Thoracic aorta (tissue), 2 donors: Measurements from ENCODE around the gene EMID1. TPM values are rescaled to one million over a fixed set of nuclear protein-coding genes. Genes with fewer than 3 reads are reported as not detected.

Experiments used
- ATAC-seq: fragments of 150-250 bp; one replicate; pipeline ENCODE4 v1.8.0; 2017; ENCODE audit warnings: low read depth; ENCODE audit not compliant: insufficient number of reproducible peaks, low FRiP score
- DNase-seq: peaks from one replicate; pipeline ENCODE4 v3.0.0-alpha.2; 2020; ENCODE audit warnings: low spot score
- H3K27ac ChIP-seq, 2 donors: fragments of 200-600 bp; sonication (generic); 1 replicate in 1 of 2; 2 replicates in 1 of 2; pipeline ENCODE4 v1.5.1; 2016; ENCODE audit warnings: mild to moderate bottlenecking in 2 of 2, moderate library complexity in 2 of 2
- H3K27me3 ChIP-seq: fragments of 200-600 bp; sonication (generic); replicated peaks from 2 replicates; pipeline ENCODE4 v1.6.0; 2016; ENCODE audit warnings: mild to moderate bottlenecking; ENCODE audit not compliant: insufficient read depth
- H3K36me3 ChIP-seq: fragments of 200-600 bp; sonication (generic); one replicate; pipeline ENCODE4 v1.5.1; 2016
- H3K4me1 ChIP-seq, 2 donors: fragments of 200-600 bp; sonication (generic); 1 replicate in 1 of 2; 2 replicates in 1 of 2; pipeline versions ENCODE4 v1.5.1 to v1.6.0; 2016; ENCODE audit warnings: low read depth in 2 of 2, mild to moderate bottlenecking in 1 of 2; ENCODE audit not compliant: control insufficient read depth in 1 of 2
- H3K4me3 ChIP-seq: fragments of 200-600 bp; sonication (generic); 2 replicates; pipeline ENCODE4 v1.5.1; 2016; ENCODE audit warnings: mild to moderate bottlenecking
- H3K9me3 ChIP-seq: fragments of 200-600 bp; sonication (generic); 2 replicates; pipeline ENCODE4 v1.5.1; 2016
- total RNA-seq, 2 donors: library from RNA; depleted of rRNA; stranded (reverse); fragments of >200 nt; gene quantifications; one replicate each; pipeline versions ENCODE4 v1.1.0 to v1.2.3, GENCODE V29; 2016
- TF ChIP-seq, protein P1 (sequence below): fragments of 200-600 bp; sonication (generic); IDR thresholded peaks from one replicate; pipeline ENCODE4 v1.5.1; 2019; ENCODE audit warnings: antibody characterized with exemption

EMID1 gene
- total RNA-seq, 2 donors from 2014 or later: 0.27 TPM; not detected in 1

DNA sequence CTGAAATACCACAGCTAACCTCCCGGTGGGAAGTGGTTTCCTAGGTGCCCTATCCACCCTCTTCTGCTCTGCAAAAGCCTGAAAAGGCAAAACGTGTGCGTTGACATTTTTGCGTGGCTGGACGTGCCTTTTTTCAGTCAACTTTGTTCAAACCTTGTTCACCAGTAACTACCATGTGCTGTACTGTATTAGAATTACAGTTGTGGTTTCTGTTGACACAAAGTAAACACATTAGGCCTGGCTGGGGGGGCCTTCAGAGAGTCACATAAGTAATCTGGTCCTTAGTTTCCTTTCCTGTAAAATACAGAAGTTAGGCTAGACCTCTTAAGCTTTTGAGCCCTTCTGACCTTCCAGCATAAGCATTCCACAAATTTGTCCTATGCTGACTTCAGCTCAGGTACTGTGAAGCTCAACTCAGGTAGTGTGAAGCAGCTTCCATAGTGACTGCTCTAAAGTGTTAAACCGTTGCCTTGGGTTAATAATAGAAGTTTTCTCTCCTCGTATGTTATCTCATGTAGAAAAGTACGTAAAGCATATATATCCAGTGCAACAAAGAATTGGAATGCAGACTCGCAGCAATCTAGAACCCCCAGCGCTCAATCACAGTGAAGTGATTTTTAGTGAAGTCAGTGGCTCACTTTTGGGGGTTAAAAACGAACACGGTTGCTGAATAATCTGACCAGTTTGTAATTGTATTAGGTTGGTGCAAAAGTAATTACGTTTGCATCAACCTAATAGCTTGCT lies 64.2 kb downstream of the EMID1 start:
- Histone ChIP-seq H3K9me3 (no peaks in the 10 kb centered on the region), H3K4me1 (peaks cover 41 to 67% of the 10 kb centered on the region in 2 donors), H3K27me3 (no peaks in the 10 kb centered on the region), H3K4me3 (peak overlapping the region; percentile 92), H3K27ac (peak overlapping the region in 1 of 2 donors; percentile 97), H3K36me3 (peaks cover 18% of the 10 kb centered on the region)
- no peak for DNase-seq
- no peak for ATAC-seq
- TF ChIP-seq, protein P1, sequence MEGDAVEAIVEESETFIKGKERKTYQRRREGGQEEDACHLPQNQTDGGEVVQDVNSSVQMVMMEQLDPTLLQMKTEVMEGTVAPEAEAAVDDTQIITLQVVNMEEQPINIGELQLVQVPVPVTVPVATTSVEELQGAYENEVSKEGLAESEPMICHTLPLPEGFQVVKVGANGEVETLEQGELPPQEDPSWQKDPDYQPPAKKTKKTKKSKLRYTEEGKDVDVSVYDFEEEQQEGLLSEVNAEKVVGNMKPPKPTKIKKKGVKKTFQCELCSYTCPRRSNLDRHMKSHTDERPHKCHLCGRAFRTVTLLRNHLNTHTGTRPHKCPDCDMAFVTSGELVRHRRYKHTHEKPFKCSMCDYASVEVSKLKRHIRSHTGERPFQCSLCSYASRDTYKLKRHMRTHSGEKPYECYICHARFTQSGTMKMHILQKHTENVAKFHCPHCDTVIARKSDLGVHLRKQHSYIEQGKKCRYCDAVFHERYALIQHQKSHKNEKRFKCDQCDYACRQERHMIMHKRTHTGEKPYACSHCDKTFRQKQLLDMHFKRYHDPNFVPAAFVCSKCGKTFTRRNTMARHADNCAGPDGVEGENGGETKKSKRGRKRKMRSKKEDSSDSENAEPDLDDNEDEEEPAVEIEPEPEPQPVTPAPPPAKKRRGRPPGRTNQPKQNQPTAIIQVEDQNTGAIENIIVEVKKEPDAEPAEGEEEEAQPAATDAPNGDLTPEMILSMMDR: no peak

DNA sequence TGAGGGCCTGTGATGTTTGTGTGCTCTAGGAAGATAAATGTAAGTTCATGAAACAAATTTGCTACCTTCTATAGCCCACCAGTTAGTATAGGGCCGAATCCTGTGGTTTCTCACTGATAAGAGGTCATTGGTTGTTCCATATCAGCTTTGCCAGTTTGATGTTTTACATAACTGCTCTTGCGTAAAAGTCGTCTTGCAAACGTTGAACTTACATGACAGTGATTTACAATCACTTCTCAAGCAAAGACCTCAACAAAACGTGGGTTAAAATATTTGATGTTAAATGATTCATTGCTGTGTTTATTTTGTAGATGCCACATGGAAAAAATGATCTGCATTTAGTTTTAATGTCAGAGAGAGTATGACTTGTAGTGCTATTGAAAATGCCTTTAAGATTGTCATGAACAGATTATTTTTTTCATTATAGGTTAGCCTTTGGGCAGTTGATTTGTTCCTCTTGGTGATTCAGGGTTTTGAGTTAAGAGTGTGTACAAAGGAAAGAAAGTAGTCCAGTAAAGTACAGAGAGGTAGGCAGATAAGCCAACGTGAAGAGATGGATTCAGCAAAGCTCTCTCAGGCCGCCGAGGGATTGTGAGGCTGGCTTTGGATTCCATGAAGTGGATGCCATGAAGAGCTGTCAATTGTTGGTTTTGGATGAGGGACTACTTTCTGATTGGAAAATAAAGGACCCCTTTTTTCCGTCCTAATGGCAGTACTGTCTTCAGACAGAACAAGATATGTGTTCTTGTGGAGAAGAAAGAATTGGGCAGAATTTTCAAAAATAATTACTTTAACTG lies 65.0 kb downstream of the EMID1 start:
- Histone ChIP-seq H3K9me3 (no peaks in the 10 kb centered on the region), H3K27ac (no peak overlapping the region), H3K4me1 (peaks cover 41 to 73% of the 10 kb centered on the region in 2 donors), H3K36me3 (peaks cover 22% of the 10 kb centered on the region), H3K4me3 (peak overlapping the region; percentile 92), H3K27me3 (no peaks in the 10 kb centered on the region)
- DNase-seq (no peak), ATAC-seq (no peak)
- TF ChIP-seq, protein P1: no peak

DNA sequence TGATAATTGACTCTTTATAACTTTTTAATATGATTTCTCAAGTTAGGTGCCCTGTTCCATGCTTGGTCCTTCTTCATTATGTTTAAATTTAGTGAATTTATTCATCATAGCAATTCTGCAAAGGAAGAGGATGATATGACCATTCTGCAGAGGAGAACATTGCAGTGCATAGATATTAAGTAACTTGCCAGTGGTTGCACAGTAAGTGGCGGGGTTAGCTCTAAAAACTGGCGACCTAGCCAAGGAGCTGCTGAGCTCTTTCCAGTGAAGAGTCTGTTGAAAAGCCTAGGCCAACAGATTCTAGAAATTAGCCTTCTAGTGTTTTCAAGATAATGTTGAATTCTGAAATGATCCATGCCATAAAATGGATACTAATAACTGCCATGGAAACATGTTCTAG lies 66.9 kb downstream of the EMID1 start:
- Histone ChIP-seq H3K4me3 (no peak overlapping the region), H3K27me3 (no peaks in the 10 kb centered on the region), H3K9me3 (no peaks in the 10 kb centered on the region), H3K27ac (no peak overlapping the region), H3K36me3 (peaks cover 32% of the 10 kb centered on the region), H3K4me1 (peaks cover 29 to 75% of the 10 kb centered on the region in 2 donors)
- TF ChIP-seq, protein P1: no peak
- DNase-seq (no peak), ATAC-seq (no peak)

DNA sequence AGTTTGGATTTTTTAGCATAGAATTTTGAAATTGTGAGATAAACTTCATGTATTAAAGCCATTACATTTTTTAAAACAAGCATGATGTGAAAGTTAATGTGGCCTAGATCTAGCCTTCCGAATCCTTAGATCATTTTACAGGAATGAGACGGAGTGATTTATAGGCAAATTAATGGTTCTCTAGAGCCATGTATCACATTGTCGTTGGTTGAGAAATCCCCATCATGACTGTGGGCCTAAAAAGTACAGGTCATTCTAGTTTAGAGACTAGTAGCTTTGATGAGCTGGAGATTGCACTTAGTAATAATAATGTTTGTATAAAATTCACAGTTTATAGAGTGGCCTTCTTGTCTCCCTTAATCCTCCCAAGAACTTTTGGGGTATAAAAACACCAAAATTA lies 69.5 kb downstream of the EMID1 start:
- DNase-seq (no peak), ATAC-seq (no peak)
- Histone ChIP-seq H3K9me3 (no peaks in the 10 kb centered on the region), H3K4me3 (no peak overlapping the region), H3K27me3 (no peaks in the 10 kb centered on the region), H3K4me1 (peaks cover 27 to 68% of the 10 kb centered on the region in 2 donors), H3K36me3 (peaks cover 55% of the 10 kb centered on the region), H3K27ac (no peak overlapping the region)
- TF ChIP-seq, protein P1: no peak

DNA sequence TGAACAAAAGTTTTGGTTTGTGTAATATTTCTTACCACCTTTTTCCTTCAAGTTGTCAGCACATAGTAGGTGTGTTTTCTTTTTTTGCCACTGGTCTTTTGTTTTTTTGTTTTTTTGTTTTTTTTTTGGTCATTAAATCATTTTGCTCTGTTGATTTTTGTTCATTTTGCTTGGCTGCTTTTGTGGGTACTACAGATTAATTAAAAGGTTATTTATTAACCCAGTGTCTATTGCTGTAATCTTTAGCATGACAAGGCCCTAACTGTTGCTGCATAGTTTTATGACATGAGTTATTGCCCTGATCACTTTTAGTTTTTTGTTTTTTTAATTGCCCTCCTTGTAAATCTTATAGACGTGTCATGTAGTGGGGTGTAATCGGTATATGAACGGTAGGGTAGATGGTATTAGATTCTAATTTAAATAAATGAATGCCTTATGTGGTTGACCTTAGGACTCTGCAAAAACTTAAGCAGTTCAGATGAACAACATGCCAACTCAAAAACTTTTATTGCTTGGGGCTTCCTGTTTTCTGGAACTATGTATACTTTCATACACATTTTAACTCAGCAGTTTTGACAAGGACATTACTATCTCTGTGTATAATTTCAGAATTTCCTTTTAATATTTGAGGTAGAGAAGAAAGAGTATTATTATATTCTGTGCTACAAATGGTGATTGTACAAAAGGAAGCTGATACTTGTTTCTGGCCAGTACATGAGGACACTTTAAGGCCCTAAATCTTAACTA lies 70.3 kb downstream of the EMID1 start:
- H3K27ac ChIP-seq: no peak overlapping the region
- H3K27me3 ChIP-seq: no peaks in the 10 kb centered on the region
- no peak for DNase-seq
- no peak overlapping the region for H3K4me3 ChIP-seq
- H3K36me3 ChIP-seq: peaks cover 59% of the 10 kb centered on the region
- peaks cover 24 to 60% of the 10 kb centered on the region in 2 donors for H3K4me1 ChIP-seq
- ATAC-seq: no peak
- no peaks in the 10 kb centered on the region for H3K9me3 ChIP-seq
- TF ChIP-seq, protein P1: no peak
